GM18861 (cell line): Measurements from ENCODE around the gene STOX2.
"Not testable (repeated sequence)": the region's sequence is repeated elsewhere in the genome, so short reads cannot be mapped to it uniquely, and the experiment has no call there.

Experiments used
- ATAC-seq: cut with Tn5 transposase; IDR thresholded peaks from one replicate; pipeline ENCODE4 v1.9.1; 2021; ENCODE audit not compliant: unreplicated experiment

The STOX2 gene

GRCh38 chr4:183932576-183932975, 27.5 kb downstream of the STOX2 start:
- no peak for ATAC-seq

- no peak for ATAC-seq
Measured at GRCh38 chr4:183934761-183935160, 29.7 kb downstream of the STOX2 start.

GRCh38 chr4:183935355-183936005, 30.4 kb downstream of the STOX2 start:
- ATAC-seq = no peak

- ATAC-seq = no peak
Measured at GRCh38 chr4:183936047-183936446, 30.9 kb downstream of the STOX2 start.

- ATAC-seq = no peak
Measured at GRCh38 chr4:183936574-183937345, 31.7 kb downstream of the STOX2 start.

GRCh38 chr4:183940864-183941263, 35.8 kb downstream of the STOX2 start:
- no peak for ATAC-seq

- ATAC-seq = no peak
Measured at GRCh38 chr4:183941964-183942363, 36.9 kb downstream of the STOX2 start.

- ATAC-seq = no peak
Measured at GRCh38 chr4:183945741-183946140, 40.6 kb downstream of the STOX2 start.

GRCh38 chr4:183950536-183950935, 45.4 kb downstream of the STOX2 start:
- ATAC-seq = no peak

- ATAC-seq = not testable (repeated sequence)
Measured at GRCh38 chr4:183952652-183953051, 47.5 kb downstream of the STOX2 start.

GRCh38 chr4:183959319-183960045, 54.4 kb downstream of the STOX2 start:
- ATAC-seq = no peak

GRCh38 chr4:183960046-183960420, 54.9 kb downstream of the STOX2 start:
- no peak for ATAC-seq

- no peak for ATAC-seq
Measured at GRCh38 chr4:183960962-183961541, 55.9 kb downstream of the STOX2 start.

GRCh38 chr4:183961795-183962194, 56.7 kb downstream of the STOX2 start:
- ATAC-seq = no peak

- no peak for ATAC-seq
Measured at GRCh38 chr4:183962419-183962818, 57.3 kb downstream of the STOX2 start.

- ATAC-seq = no peak
Measured at GRCh38 chr4:183966371-183966770, 61.3 kb downstream of the STOX2 start.

GRCh38 chr4:183967266-183967665, 62.2 kb downstream of the STOX2 start:
- ATAC-seq = no peak

GRCh38 chr4:183968502-183968901, 63.4 kb downstream of the STOX2 start:
- no peak for ATAC-seq

- ATAC-seq = no peak
Measured at GRCh38 chr4:183968931-183969330, 63.8 kb downstream of the STOX2 start.

- ATAC-seq = no peak
Measured at GRCh38 chr4:183969596-183969995, 64.5 kb downstream of the STOX2 start.

GRCh38 chr4:183971929-183972490, 66.9 kb downstream of the STOX2 start:
- no peak for ATAC-seq
